Retinal pigment epithelial cell (primary cell): ENCODE data around the gene SLC12A3.

Experiments
- DNase-seq: peaks from one replicate; pipeline ENCODE4 v3.0.0-alpha.2; 2010; ENCODE audit warnings: low read depth
- H3K4me3 ChIP-seq: 2 replicates; pipeline ENCODE4 v1.5.1; 2011; ENCODE audit warnings: mild to moderate bottlenecking, low read length, control low read depth, moderate library complexity
- CTCF ChIP-seq: conservative IDR thresholded peaks from 2 replicates; pipeline ENCODE4 v1.5.1; 2011; ENCODE audit warnings: low read depth, low read length, control low read depth, inconsistent platforms

The SLC12A3 gene

GRCh38 chr16:56888806-56889205 is 23.8 kb downstream of the SLC12A3 start:
- TF ChIP-seq CTCF, result no peak
- no peak overlapping the region for H3K4me3 ChIP-seq
- DNase-seq, result no peak

- TF ChIP-seq CTCF, result no peak
- H3K4me3 ChIP-seq, result no peak overlapping the region
- DNase-seq, result no peak
Observed at GRCh38 chr16:56889206-56889605, 24.2 kb downstream of the SLC12A3 start.

- DNase-seq, result no peak
- H3K4me3 ChIP-seq, result no peak overlapping the region
- no peak for TF ChIP-seq CTCF
Observed at GRCh38 chr16:56891685-56892084, 26.7 kb downstream of the SLC12A3 start.

- no peak for TF ChIP-seq CTCF
- DNase-seq, result no peak
- H3K4me3 ChIP-seq, result no peak overlapping the region
Observed at GRCh38 chr16:56892705-56893104, 27.7 kb downstream of the SLC12A3 start.

- no peak overlapping the region for H3K4me3 ChIP-seq
- no peak for TF ChIP-seq CTCF
- no peak for DNase-seq
Observed at GRCh38 chr16:56894331-56894917, 29.4 kb downstream of the SLC12A3 start.

- TF ChIP-seq CTCF, result no peak
- no peak overlapping the region for H3K4me3 ChIP-seq
- DNase-seq, result no peak
Observed at GRCh38 chr16:56895813-56896212, 30.8 kb downstream of the SLC12A3 start.

- H3K4me3 ChIP-seq, result no peak overlapping the region
- no peak for DNase-seq
- TF ChIP-seq CTCF, result no peak
Observed at GRCh38 chr16:56896244-56896643, 31.2 kb downstream of the SLC12A3 start.
